GM21576 (cell line): ENCODE measurements around the gene ADAMTSL3.
A peak's percentile ranks its signal among the peaks of the same experiment; 100 is the strongest.
"Not testable (repeated sequence)": the region's sequence is repeated elsewhere in the genome, so short reads cannot be mapped to it uniquely, and the experiment has no call there.

Experiments used
- ATAC-seq: cut with Tn5 transposase; IDR thresholded peaks from one replicate; pipeline ENCODE4 v1.9.1; 2021; ENCODE audit warnings: mild to moderate bottlenecking, moderate library complexity; ENCODE audit not compliant: unreplicated experiment

Gene ADAMTSL3

GRCh38 chr15:83956887-83957286 is 303.0 kb downstream of the ADAMTSL3 start:
- ATAC-seq = no peak

- no peak for ATAC-seq
These were observed 305.6 kb downstream of the ADAMTSL3 start for GRCh38 chr15:83959477-83959876.

GRCh38 chr15:83960192-83960829 is 306.4 kb downstream of the ADAMTSL3 start:
- ATAC-seq = no peak

GRCh38 chr15:83961311-83961710 is 307.4 kb downstream of the ADAMTSL3 start:
- no peak for ATAC-seq

GRCh38 chr15:83964967-83965366 is 311.0 kb downstream of the ADAMTSL3 start:
- ATAC-seq = not testable (repeated sequence)

GRCh38 chr15:83970295-83970890 is 316.5 kb downstream of the ADAMTSL3 start:
- no peak for ATAC-seq

- no peak for ATAC-seq
These were observed 318.1 kb downstream of the ADAMTSL3 start for GRCh38 chr15:83971992-83972391.

- no peak for ATAC-seq
These were observed 319.9 kb downstream of the ADAMTSL3 start for GRCh38 chr15:83973816-83974215.

- no peak for ATAC-seq
These were observed 324.1 kb downstream of the ADAMTSL3 start for GRCh38 chr15:83977992-83978391.

- no peak for ATAC-seq
These were observed 324.7 kb downstream of the ADAMTSL3 start for GRCh38 chr15:83978588-83978987.

- ATAC-seq = no peak
These were observed 326.7 kb downstream of the ADAMTSL3 start for GRCh38 chr15:83980637-83981036.

GRCh38 chr15:83982748-83983147 is 328.8 kb downstream of the ADAMTSL3 start:
- ATAC-seq = no peak

GRCh38 chr15:83983634-83984458 is 329.9 kb downstream of the ADAMTSL3 start:
- ATAC-seq = peak; percentile 94

- no peak for ATAC-seq
These were observed 330.7 kb downstream of the ADAMTSL3 start for GRCh38 chr15:83984601-83985000.

GRCh38 chr15:83991163-83991562 is 337.2 kb downstream of the ADAMTSL3 start:
- no peak for ATAC-seq

- peak; percentile 86 for ATAC-seq
These were observed 338.6 kb downstream of the ADAMTSL3 start for GRCh38 chr15:83992324-83993031.

GRCh38 chr15:83993591-83993990 is 339.7 kb downstream of the ADAMTSL3 start:
- ATAC-seq = no peak

GRCh38 chr15:83998486-83998885 is 344.6 kb downstream of the ADAMTSL3 start:
- ATAC-seq = no peak

GRCh38 chr15:83999396-84000135 is 345.6 kb downstream of the ADAMTSL3 start:
- ATAC-seq = no peak

GRCh38 chr15:84001037-84001436 is 347.1 kb downstream of the ADAMTSL3 start:
- ATAC-seq = no peak

- ATAC-seq = no peak
These were observed 347.7 kb downstream of the ADAMTSL3 start for GRCh38 chr15:84001655-84002054.
